Measurements from ENCODE around the gene ATXN2.
"Not testable (repeated sequence)": the region's sequence is repeated elsewhere in the genome, so short reads cannot be mapped to it uniquely, and the experiment has no call there.

The ATXN2 gene

GRCh38 chr12:111588010-111588409 is 11.1 kb downstream of the ATXN2 start:
- no peak for DNase-seq (ENCODE audit: extremely low read depth, low read depth)
- no peak overlapping the region for H3K4me3 ChIP-seq (replicated peaks; ENCODE audit: low read depth, low read length)
- TF ChIP-seq CTCF (IDR thresholded peaks at IDR 0.05; ENCODE audit: low read depth, low read length, missing control alignments) = no peak

- no peak for TF ChIP-seq CTCF (IDR thresholded peaks at IDR 0.05; ENCODE audit: low read depth, low read length, missing control alignments)
- DNase-seq (ENCODE audit: extremely low read depth, low read depth) = no peak
- H3K4me3 ChIP-seq (replicated peaks; ENCODE audit: low read depth, low read length) = no peak overlapping the region
Measured at GRCh38 chr12:111586986-111587385, 12.1 kb downstream of the ATXN2 start.

GRCh38 chr12:111585690-111586089 is 13.4 kb downstream of the ATXN2 start:
- no peak for DNase-seq (ENCODE audit: extremely low read depth, low read depth)
- TF ChIP-seq CTCF (IDR thresholded peaks at IDR 0.05; ENCODE audit: low read depth, low read length, missing control alignments) = no peak

GRCh38 chr12:111584959-111585358 is 14.2 kb downstream of the ATXN2 start:
- no peak overlapping the region for H3K4me3 ChIP-seq (replicated peaks; ENCODE audit: low read depth, low read length)
- DNase-seq (ENCODE audit: extremely low read depth, low read depth) = no peak
- TF ChIP-seq CTCF (IDR thresholded peaks at IDR 0.05; ENCODE audit: low read depth, low read length, missing control alignments) = no peak

More at GRCh38 chr12:111585690-111586089, 13.4 kb downstream of the ATXN2 start:
- H3K4me3 ChIP-seq (replicated peaks; ENCODE audit: low read depth, low read length) = no peak overlapping the region

- DNase-seq (ENCODE audit: extremely low read depth, low read depth); H3K4me3 ChIP-seq (replicated peaks; ENCODE audit: low read depth, low read length): not testable (repeated sequence)
Measured at GRCh38 chr12:111583506-111583905, 15.6 kb downstream of the ATXN2 start.

GRCh38 chr12:111582133-111582747 is 16.9 kb downstream of the ATXN2 start:
- H3K4me3 ChIP-seq (replicated peaks; ENCODE audit: low read depth, low read length) = no peak overlapping the region
- DNase-seq (ENCODE audit: extremely low read depth, low read depth) = no peak
- TF ChIP-seq CTCF (IDR thresholded peaks at IDR 0.05; ENCODE audit: low read depth, low read length, missing control alignments) = no peak

GRCh38 chr12:111581434-111582132 is 17.5 kb downstream of the ATXN2 start:
- H3K4me3 ChIP-seq (replicated peaks; ENCODE audit: low read depth, low read length) = no peak overlapping the region
- no peak for TF ChIP-seq CTCF (IDR thresholded peaks at IDR 0.05; ENCODE audit: low read depth, low read length, missing control alignments)
- no peak for DNase-seq (ENCODE audit: extremely low read depth, low read depth)
